HG02642 (cell line): ENCODE measurements around the gene PLGRKT.
"Not testable (repeated sequence)": the region's sequence is repeated elsewhere in the genome, so short reads cannot be mapped to it uniquely, and the experiment has no call there.

ENCODE experiments used
- ATAC-seq: cut with Tn5 transposase; IDR thresholded peaks from one replicate; pipeline ENCODE4 v1.9.1; 2021; ENCODE audit warnings: mild to moderate bottlenecking; ENCODE audit not compliant: unreplicated experiment, poor library complexity

The PLGRKT gene

DNA sequence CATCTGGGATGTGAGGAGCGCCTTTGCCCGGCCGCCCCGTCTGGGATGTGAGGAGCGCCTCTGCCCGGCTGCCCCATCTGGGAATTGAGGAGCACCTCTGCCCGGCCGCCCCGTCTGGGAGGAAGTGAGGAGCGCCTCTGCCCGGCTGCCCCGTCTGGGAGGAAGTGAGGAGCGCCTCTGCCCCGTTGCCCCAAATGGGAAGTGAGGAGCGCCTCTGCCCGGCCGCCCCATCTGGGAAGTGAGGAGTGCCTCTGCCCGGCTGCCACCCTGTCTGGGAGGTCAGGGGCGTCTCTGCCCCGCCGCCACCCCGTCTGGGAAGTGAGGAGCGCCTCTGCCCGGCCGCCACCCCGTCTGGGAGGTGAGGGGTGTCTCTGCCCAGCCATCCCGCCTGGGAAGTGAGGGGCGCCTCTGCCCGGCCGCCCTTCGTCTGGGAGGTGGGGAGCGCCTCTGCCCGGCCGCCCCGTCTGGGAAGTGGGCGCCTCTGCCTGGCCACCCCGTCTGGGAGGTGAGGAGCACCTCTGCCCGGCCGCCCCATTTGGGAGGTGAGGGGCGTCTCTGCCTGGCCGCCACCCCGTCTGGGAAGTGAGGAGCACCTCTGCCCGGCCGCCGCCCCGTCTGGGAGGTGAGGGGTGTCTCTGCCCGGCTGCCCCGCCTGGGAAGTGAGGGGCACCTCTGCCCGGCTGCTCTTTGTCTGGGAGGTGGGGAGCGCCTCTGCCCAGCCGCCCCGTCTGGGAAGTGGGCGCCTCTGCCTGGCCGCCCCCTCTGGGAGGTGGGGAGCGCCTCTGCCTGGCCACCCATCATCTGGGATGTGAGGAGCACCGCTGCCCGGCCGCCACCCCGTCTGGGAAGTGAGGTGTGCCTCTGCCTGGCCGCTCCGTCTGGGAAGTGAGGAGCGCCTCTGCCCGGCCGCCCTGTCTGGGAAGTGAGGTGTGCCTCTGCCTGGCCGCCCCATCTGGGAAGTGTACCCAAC is 3.6 kb downstream of the PLGRKT start:
- ATAC-seq: not testable (repeated sequence)

- ATAC-seq: not testable (repeated sequence)
Measured at GRCh38 chr9:5433328-5433727, 4.4 kb downstream of the PLGRKT start.

GRCh38 chr9:5432890-5433289 is 4.8 kb downstream of the PLGRKT start:
- ATAC-seq: not testable (repeated sequence)

DNA sequence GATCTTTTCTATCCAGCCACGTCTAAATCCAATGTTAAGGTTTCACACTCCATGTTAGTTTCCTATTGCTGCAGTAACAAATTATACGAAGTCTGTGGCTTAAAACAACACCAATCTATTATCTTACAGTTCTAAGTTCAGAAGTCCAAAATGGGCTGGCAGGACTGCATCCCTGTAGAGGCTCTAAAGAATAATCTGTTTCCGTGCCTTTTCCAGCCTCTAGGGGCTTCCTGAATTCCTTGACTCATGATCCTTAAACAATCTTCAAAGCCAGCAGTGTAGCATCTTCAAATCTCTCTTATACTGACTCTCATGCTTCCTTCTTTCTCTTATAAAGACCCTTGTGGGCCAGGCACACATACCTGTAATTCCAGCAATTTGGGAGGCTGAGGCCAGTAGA is 6.8 kb downstream of the PLGRKT start:
- ATAC-seq: no peak

- no peak for ATAC-seq
Measured at GRCh38 chr9:5429873-5430564, 7.7 kb downstream of the PLGRKT start.

DNA sequence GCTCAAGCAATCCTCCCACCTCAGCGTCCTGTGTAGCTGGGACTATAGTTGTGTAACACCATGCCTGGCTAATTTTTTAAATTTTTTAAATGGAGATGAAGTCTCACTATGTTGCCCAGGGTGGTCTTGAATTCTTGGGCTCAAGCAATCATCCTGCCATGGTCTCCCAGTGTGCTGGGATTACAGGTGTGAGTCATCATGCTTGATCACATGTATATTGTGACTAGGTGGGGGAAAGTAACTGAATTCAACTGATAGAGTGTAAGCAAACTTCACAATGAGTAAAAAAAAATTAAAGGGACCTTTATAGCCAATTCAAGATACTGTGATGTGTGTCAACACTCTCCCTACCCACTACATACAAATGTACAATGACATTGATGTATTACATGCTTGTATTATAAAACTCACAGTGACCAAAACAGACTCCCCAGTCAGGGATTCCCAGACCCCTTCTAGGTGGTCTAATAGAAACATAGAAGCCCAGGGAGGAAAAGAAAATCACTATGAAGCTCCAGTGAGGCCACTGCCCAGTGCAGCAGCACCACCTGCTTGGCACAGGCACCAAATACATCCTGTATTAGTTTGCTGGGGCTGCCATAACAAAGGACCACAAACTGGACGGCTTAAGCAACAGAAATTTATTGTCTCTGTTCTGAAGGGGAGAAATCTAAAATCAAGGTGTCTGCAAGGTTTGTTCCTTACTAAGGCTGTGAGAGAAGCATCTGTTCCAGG is 8.8 kb downstream of the PLGRKT start:
- no peak for ATAC-seq

DNA sequence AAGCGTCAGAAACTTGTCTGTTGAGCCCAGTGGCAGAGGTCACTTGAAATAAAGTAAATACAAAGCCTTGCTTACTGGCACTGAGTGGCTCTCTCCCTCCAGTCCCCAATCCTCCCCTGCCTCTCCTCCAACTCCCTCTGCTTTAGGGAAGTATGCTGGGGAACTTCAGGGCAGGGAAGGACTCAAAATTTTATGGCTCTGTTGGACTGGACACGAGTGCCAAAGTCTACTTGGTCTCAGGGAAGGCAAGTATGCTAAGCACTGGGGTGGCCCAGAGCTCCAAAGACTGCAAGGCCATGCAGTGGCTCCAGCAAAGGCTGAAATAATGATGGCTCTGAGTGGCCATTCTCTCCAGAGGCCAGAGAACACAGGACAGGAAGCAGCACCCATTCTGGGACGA is 9.6 kb downstream of the PLGRKT start:
- no peak for ATAC-seq

GRCh38 chr9:5427005-5427404 is 10.7 kb downstream of the PLGRKT start:
- no peak for ATAC-seq

DNA sequence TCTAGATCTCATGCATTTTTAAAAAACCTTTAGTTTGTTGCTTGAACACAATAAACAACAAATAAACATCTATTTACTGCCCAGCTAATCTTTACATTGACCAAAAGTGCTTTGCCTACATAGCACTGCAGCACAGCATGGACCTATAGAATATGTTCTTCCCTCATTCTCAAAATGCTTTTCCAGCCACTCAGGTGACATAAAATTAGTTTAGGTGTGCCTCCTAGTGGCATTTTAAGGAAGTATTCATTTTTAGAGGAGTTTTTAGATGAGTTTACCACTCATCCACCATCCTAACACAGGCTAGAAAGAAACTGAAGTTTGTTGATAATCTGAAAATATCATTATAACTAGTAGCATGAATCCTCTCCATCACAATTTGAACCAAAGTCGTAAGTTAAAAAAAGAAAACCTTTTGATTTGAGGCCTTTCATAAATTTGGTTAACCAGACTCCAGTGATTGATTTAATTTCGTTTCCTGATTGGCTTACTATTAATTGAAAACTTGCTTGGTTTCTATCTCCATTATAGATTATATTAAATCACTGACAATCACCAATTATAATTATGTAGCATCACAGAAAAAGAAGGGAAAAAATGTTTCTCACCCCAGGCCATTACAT is 12.6 kb downstream of the PLGRKT start:
- no peak for ATAC-seq

- no peak for ATAC-seq
Measured at GRCh38 chr9:5422276-5422675, 15.4 kb downstream of the PLGRKT start.

DNA sequence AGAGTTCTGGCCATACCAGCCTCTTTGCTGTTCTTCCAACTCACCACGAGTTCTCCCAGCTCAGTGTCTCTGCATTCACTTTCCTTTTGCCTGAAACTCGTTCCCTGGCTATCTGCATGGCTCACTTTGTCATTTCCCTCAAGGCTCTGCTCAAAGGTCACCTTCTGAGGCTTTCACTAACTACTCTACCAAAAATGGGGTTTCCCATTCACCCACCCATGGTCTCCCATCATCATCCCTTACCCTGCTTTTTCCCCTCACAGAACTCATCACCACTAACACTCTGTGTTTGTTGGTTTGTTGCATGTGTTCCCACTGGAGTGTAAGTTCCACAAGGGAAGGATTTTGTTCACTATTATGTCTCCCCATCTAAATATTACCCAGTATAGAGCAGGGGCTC is 16.6 kb downstream of the PLGRKT start:
- no peak for ATAC-seq

GRCh38 chr9:5419987-5420386 is 17.7 kb downstream of the PLGRKT start:
- no peak for ATAC-seq

DNA sequence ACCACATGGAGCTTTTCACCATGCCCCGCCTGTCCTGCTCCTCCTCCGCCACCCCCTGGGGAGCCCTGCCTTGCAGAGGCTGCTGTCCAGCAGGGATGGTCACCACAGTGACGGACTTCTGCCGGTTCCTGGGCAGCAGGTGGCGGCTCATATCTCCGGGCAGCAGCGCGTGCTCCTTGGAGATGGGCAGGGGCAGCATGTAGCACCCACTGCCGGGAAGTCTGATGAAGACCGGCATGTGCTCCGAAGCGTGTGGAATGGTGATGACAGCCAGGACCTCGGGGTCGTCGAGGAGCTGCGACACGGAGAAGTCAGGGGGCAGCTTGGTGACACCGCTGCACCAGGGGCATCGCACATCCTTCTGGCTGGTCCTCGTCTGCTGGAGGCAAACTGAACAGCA is 19.2 kb downstream of the PLGRKT start:
- no peak for ATAC-seq

GRCh38 chr9:5416953-5417352 is 20.8 kb downstream of the PLGRKT start:
- ATAC-seq: no peak

DNA sequence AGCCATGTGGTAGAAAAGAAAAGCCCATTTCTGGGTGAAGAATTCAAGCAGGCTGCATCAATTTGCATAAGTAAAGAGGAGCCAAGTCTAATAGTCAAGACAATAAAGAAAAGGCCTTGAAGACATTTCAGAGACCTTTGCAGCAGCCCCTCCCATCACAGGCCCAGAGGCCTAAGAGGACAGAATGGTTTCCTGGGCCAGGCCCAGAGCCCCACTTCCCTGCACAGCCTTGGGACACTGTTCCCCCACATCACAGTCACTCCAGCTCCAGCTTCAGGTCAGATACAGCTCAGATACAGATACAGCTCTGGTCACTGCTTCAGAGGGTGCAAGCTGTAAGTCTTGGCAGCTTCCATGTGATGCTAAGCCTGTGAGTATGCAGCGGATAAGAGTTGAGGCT is 29.1 kb downstream of the PLGRKT start:
- no peak for ATAC-seq

- no peak for ATAC-seq
Measured at GRCh38 chr9:5402217-5402616, 35.5 kb downstream of the PLGRKT start.

GRCh38 chr9:5397547-5397946 is 40.2 kb downstream of the PLGRKT start:
- not testable (repeated sequence) for ATAC-seq

GRCh38 chr9:5395428-5395827 is 42.3 kb downstream of the PLGRKT start:
- no peak for ATAC-seq

- ATAC-seq: not testable (repeated sequence)
Measured at GRCh38 chr9:5393976-5394375, 43.7 kb downstream of the PLGRKT start.

DNA sequence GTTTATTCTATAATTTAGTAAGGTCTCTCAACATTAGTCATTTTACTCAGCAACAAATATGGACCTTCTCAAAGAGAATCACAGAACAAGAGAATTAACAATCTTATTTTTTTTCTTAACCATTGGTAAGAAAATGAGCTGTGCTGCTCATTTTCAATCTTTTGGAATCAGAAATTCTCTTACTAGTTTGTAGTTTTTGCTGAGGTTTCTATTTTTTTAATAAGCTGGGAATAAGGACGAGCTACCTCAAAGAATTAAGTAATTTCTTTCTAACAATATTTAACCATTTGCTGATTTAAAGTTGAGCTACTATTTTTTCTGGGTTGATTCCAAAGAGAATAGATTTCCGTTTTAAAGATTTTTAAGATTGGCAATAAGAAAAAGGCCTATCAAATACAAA is 44.2 kb downstream of the PLGRKT start:
- no peak for ATAC-seq
